Ammon's horn (tissue), 1 donor: ENCODE measurements around the gene CFL2.

Experiments
- DNase-seq: peaks from one replicate; pipeline ENCODE4 v3.0.0-alpha.2; 2016; ENCODE audit warnings: low spot score

Gene CFL2

GRCh38 chr14:34676516-34677211 is 37.7 kb downstream of the CFL2 start:
- no peak for DNase-seq

GRCh38 chr14:34673702-34674101 is 40.7 kb downstream of the CFL2 start:
- DNase-seq = no peak

GRCh38 chr14:34671716-34672115 is 42.7 kb downstream of the CFL2 start:
- DNase-seq = no peak

GRCh38 chr14:34668111-34668510 is 46.3 kb downstream of the CFL2 start:
- no peak for DNase-seq

- no peak for DNase-seq
Observed at GRCh38 chr14:34667007-34667406, 47.4 kb downstream of the CFL2 start.

GRCh38 chr14:34665785-34666435 is 48.5 kb downstream of the CFL2 start:
- no peak for DNase-seq

- no peak for DNase-seq
Observed at GRCh38 chr14:34662561-34663088, 51.8 kb downstream of the CFL2 start.

- no peak for DNase-seq
Observed at GRCh38 chr14:34660796-34661195, 53.6 kb downstream of the CFL2 start.
